DND-41 (cell line): ENCODE measurements around the gene ADD1.

Experiments used
- CTCF ChIP-seq: IDR thresholded peaks from 2 replicates; pipeline ENCODE4 v1.5.1; 2012; ENCODE audit warnings: borderline replicate concordance, low read length, moderate library complexity, mild to moderate bottlenecking; ENCODE audit not compliant: poor library complexity, severe bottlenecking; ENCODE audit errors: extremely low read depth
- EZH2 ChIP-seq: IDR thresholded peaks from 3 replicates; pipeline ENCODE4 v1.6.1; 2012; ENCODE audit warnings: borderline replicate concordance, low read depth, mild to moderate bottlenecking, moderate library complexity, low read length, inconsistent platforms; ENCODE audit not compliant: severe bottlenecking

DNA sequence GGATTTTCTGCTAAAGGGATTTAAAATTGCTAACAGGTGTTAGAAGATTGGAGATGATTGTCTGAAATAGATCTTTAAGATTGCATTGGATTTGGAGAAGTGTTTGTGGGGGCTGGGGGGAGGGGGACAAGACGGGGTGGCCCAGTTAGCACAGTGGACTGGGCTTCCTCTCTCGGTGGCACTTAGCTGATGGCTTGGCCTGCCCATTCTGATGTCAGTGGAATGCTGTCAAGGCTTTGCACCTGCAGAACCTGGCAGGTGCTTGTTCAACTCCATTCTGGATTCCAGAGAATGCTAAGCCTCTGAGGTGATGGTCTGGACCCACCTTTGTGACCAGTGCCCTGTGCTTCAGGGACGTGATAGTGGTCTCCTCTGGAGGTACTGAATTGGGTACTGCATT is 43.7 kb downstream of the ADD1 start:
- TF ChIP-seq CTCF = no peak
- TF ChIP-seq EZH2 = no peak
